Activated CD8-positive, alpha-beta memory T cell treated with anti-CD3 and anti-CD28 coated beads, Interleukin-2, amount 10 ng/mL, durations not matched to agents 7 days and 5 days (primary cell): ENCODE measurements around the gene GAN. TPM values are rescaled to one million over a fixed set of nuclear protein-coding genes. Genes with fewer than 3 reads are reported as not detected.
"Not testable (repeated sequence)": the region's sequence is repeated elsewhere in the genome, so short reads cannot be mapped to it uniquely, and the experiment has no call there.

Experiments used
- ATAC-seq: fragments of 150-1000 bp; cut with Tn5 transposase; one replicate; pipeline ENCODE4 v1.10.0; 2021; ENCODE audit warnings: moderate library complexity
- CTCF ChIA-PET: fragments of 350-600 bp; sonication (Branson Sonifier 250); formaldehyde crosslinking; loops from one replicate; lab custom pipeline; 2021; ENCODE audit warnings: antibody characterized with exemption; lab: Charles Lee
- DNase-seq: peaks from one replicate; pipeline ENCODE4 v3.0.0-alpha.2; 2020
- H3K27ac Mint-ChIP-seq: one replicate; pipeline ENCODE4 v1.8.0; 2021; ENCODE audit warnings: mild to moderate bottlenecking, mixed read lengths
- H3K27me3 Mint-ChIP-seq: one replicate; pipeline ENCODE4 v1.8.0; 2021; ENCODE audit warnings: mixed read lengths
- H3K36me3 Mint-ChIP-seq: one replicate; pipeline ENCODE4 v1.8.0; 2021; ENCODE audit warnings: mild to moderate bottlenecking, mixed read lengths
- H3K4me1 Mint-ChIP-seq: one replicate; pipeline ENCODE4 v1.8.0; 2021; ENCODE audit warnings: mixed read lengths
- H3K4me3 Mint-ChIP-seq: one replicate; pipeline ENCODE4 v1.8.0; 2021; ENCODE audit warnings: mild to moderate bottlenecking, moderate library complexity, mixed read lengths
- H3K9me3 Mint-ChIP-seq: one replicate; pipeline ENCODE4 v1.8.0; 2022; ENCODE audit warnings: low read depth, mixed read lengths
- total RNA-seq, 2 experiments: library from RNA; stranded (reverse); gene quantifications; one replicate each; pipeline ENCODE4 v1.2.3, GENCODE V29; 2021

The GAN gene
- total RNA-seq, 2 experiments from 2014 or later, result 8.1 to 10.3 TPM

- Mint-ChIP-seq H3K4me1 (no peaks in the 10 kb centered on the region), H3K4me3 (no peak overlapping the region), H3K9me3 (no peaks in the 10 kb centered on the region), H3K36me3 (no peaks in the 10 kb centered on the region), H3K27me3 (peaks cover 14% of the 10 kb centered on the region), H3K27ac (no peak overlapping the region)
- DNase-seq (no peak), ATAC-seq (no peak)
- CTCF ChIA-PET, result interaction anchor here (0.7 to 1.8 kb wide), 2 partner anchors 14 to 16 kb away, joined by 3 to 8 read pairs; no protein-coding TSS in a partner anchor
Measured at GRCh38 chr16:81417210-81417609, 102.4 kb downstream of the GAN start.

GRCh38 chr16:81419806-81420205 is 105.0 kb downstream of the GAN start:
- CTCF ChIA-PET, result interaction anchor here (1.4 to 1.5 kb wide), 2 partner anchors 15 to 278 kb away, joined by 3 to 4 read pairs; no protein-coding TSS in a partner anchor
- Mint-ChIP-seq H3K27me3 (peaks cover 7% of the 10 kb centered on the region), H3K9me3 (no peaks in the 10 kb centered on the region), H3K36me3 (peaks cover 2% of the 10 kb centered on the region), H3K27ac (no peak overlapping the region), H3K4me3 (no peak overlapping the region), H3K4me1 (peaks cover 5% of the 10 kb centered on the region)
- DNase-seq (no peak), ATAC-seq (no peak)

GRCh38 chr16:81421126-81421525 is 106.4 kb downstream of the GAN start:
- DNase-seq (no peak), ATAC-seq (no peak)
- Mint-ChIP-seq H3K4me1 (peaks cover 12% of the 10 kb centered on the region), H3K27me3 (peaks cover 7% of the 10 kb centered on the region), H3K9me3 (peaks cover 2% of the 10 kb centered on the region), H3K4me3 (no peak overlapping the region), H3K27ac (no peak overlapping the region), H3K36me3 (peaks cover 3% of the 10 kb centered on the region)
- CTCF ChIA-PET, result no interaction called here

- Mint-ChIP-seq H3K36me3 (peaks cover 3% of the 10 kb centered on the region), H3K4me3 (no peak overlapping the region), H3K9me3 (peaks cover 2% of the 10 kb centered on the region), H3K27ac (no peak overlapping the region), H3K27me3 (peaks cover 7% of the 10 kb centered on the region), H3K4me1 (peaks cover 13% of the 10 kb centered on the region)
- ATAC-seq, result no peak
- CTCF ChIA-PET, result no interaction called here
- DNase-seq, result no peak
Measured at GRCh38 chr16:81421536-81421935, 106.8 kb downstream of the GAN start.

- H3K27ac Mint-ChIP-seq, DNase-seq, H3K9me3 Mint-ChIP-seq, H3K36me3 Mint-ChIP-seq, CTCF ChIA-PET, H3K27me3 Mint-ChIP-seq, ATAC-seq, H3K4me3 Mint-ChIP-seq: not testable (repeated sequence)
- peaks cover 13% of the 10 kb centered on the region for H3K4me1 Mint-ChIP-seq
Measured at GRCh38 chr16:81422153-81422552, 107.4 kb downstream of the GAN start.

- Mint-ChIP-seq H3K9me3 (peaks cover 2% of the 10 kb centered on the region), H3K4me1 (peaks cover 13% of the 10 kb centered on the region), H3K4me3 (no peak overlapping the region), H3K27ac (no peak overlapping the region), H3K36me3 (peaks cover 3% of the 10 kb centered on the region), H3K27me3 (peaks cover 19% of the 10 kb centered on the region)
- CTCF ChIA-PET, result no interaction called here
- ATAC-seq (peak; percentile 49), DNase-seq (peak; percentile 57)
Measured at GRCh38 chr16:81424771-81425170, 110.0 kb downstream of the GAN start.

- Mint-ChIP-seq H3K4me1 (peaks cover 20% of the 10 kb centered on the region), H3K36me3 (peaks cover 3% of the 10 kb centered on the region), H3K27me3 (peaks cover 18% of the 10 kb centered on the region), H3K9me3 (peaks cover 2% of the 10 kb centered on the region), H3K27ac (no peak overlapping the region), H3K4me3 (no peak overlapping the region)
- no peak for ATAC-seq
- CTCF ChIA-PET, result interaction anchor here (1.0 kb wide), 1 partner anchor 12 kb away, joined by 6 read pairs; no protein-coding TSS in a partner anchor
- DNase-seq, result no peak
Measured at GRCh38 chr16:81427219-81427618, 112.5 kb downstream of the GAN start.

GRCh38 chr16:81429045-81429521 is 114.3 kb downstream of the GAN start:
- H3K36me3 Mint-ChIP-seq, result peaks cover 3% of the 10 kb centered on the region
- no peak overlapping the region for H3K4me3 Mint-ChIP-seq
- H3K4me1 Mint-ChIP-seq, result peaks cover 20% of the 10 kb centered on the region
- DNase-seq (no peak), ATAC-seq (no peak)
- CTCF ChIA-PET, result interaction anchor here (1.0 to 1.8 kb wide), 5 partner anchors 92 to 294 kb away, joined by 3 to 6 read pairs (median 3); no protein-coding TSS in a partner anchor
- peaks cover 2% of the 10 kb centered on the region for H3K9me3 Mint-ChIP-seq
- H3K27me3 Mint-ChIP-seq, result peaks cover 15% of the 10 kb centered on the region
- no peak overlapping the region for H3K27ac Mint-ChIP-seq

- no peaks in the 10 kb centered on the region for H3K9me3 Mint-ChIP-seq
- H3K4me1 Mint-ChIP-seq, result peaks cover 11% of the 10 kb centered on the region
- no peaks in the 10 kb centered on the region for H3K36me3 Mint-ChIP-seq
- CTCF ChIA-PET, result interaction anchor here (0.9 to 1.4 kb wide), 3 partner anchors 78 to 303 kb away, joined by 3 read pairs; no protein-coding TSS in a partner anchor
- no peak for ATAC-seq
- no peak for DNase-seq
- peaks cover 26% of the 10 kb centered on the region for H3K27me3 Mint-ChIP-seq
- H3K4me3 Mint-ChIP-seq, result no peak overlapping the region
- no peak overlapping the region for H3K27ac Mint-ChIP-seq
Measured at GRCh38 chr16:81431554-81432353, 117.0 kb downstream of the GAN start.

- H3K27ac Mint-ChIP-seq, result no peak overlapping the region
- DNase-seq (no peak), ATAC-seq (no peak)
- H3K4me3 Mint-ChIP-seq, result no peak overlapping the region
- no peaks in the 10 kb centered on the region for H3K9me3 Mint-ChIP-seq
- CTCF ChIA-PET, result interaction anchor here (1.1 kb wide), 1 partner anchor 8 kb away, joined by 3 read pairs; no protein-coding TSS in a partner anchor
- no peaks in the 10 kb centered on the region for H3K36me3 Mint-ChIP-seq
- H3K27me3 Mint-ChIP-seq, result peaks cover 29% of the 10 kb centered on the region
- H3K4me1 Mint-ChIP-seq, result peaks cover 15% of the 10 kb centered on the region
Measured at GRCh38 chr16:81432937-81433557, 118.3 kb downstream of the GAN start.

- Mint-ChIP-seq H3K4me3 (no peak overlapping the region), H3K36me3 (no peaks in the 10 kb centered on the region), H3K9me3 (no peaks in the 10 kb centered on the region), H3K27ac (no peak overlapping the region), H3K27me3 (peaks cover 41% of the 10 kb centered on the region), H3K4me1 (peaks cover 22% of the 10 kb centered on the region)
- DNase-seq (no peak), ATAC-seq (no peak)
- CTCF ChIA-PET, result interaction anchor here (1.0 kb wide), 1 partner anchor 17 kb away, joined by 5 read pairs; no protein-coding TSS in a partner anchor
Measured at GRCh38 chr16:81435103-81435502, 120.3 kb downstream of the GAN start.

- CTCF ChIA-PET, result interaction anchor here (1.0 kb wide), 1 partner anchor 16 kb away, joined by 5 read pairs; no protein-coding TSS in a partner anchor
- no peak for ATAC-seq
- Mint-ChIP-seq H3K36me3 (no peaks in the 10 kb centered on the region), H3K27me3 (peaks cover 41% of the 10 kb centered on the region), H3K9me3 (no peaks in the 10 kb centered on the region), H3K4me1 (peaks cover 22% of the 10 kb centered on the region), H3K27ac (no peak overlapping the region), H3K4me3 (no peak overlapping the region)
- no peak for DNase-seq
Measured at GRCh38 chr16:81435567-81435966, 120.8 kb downstream of the GAN start.

- H3K27ac Mint-ChIP-seq, result no peak overlapping the region
- H3K4me3 Mint-ChIP-seq, result no peak overlapping the region
- ATAC-seq, result no peak
Measured at GRCh38 chr16:81436386-81436785, 121.6 kb downstream of the GAN start.

More at GRCh38 chr16:81436386-81436785, 121.6 kb downstream of the GAN start:
- no peak for DNase-seq
- Mint-ChIP-seq H3K9me3 (no peaks in the 10 kb centered on the region), H3K27me3 (peaks cover 48% of the 10 kb centered on the region), H3K36me3 (no peaks in the 10 kb centered on the region), H3K4me1 (peaks cover 19% of the 10 kb centered on the region)
- CTCF ChIA-PET, result no interaction called here
